H9 (cell line): Measurements from ENCODE around the gene TUBGCP6. TPM values are rescaled to one million over a fixed set of nuclear protein-coding genes. Genes with fewer than 3 reads are reported as not detected.
"Not testable (repeated sequence)": the region's sequence is repeated elsewhere in the genome, so short reads cannot be mapped to it uniquely, and the experiment has no call there.

Experiments
- DNase-seq: peaks from one replicate; pipeline ENCODE4 v3.0.0-alpha.2; 2017
- H2AFZ ChIP-seq: one replicate; pipeline ENCODE4 v1.6.1; 2013; ENCODE audit warnings: mild to moderate bottlenecking, low read length, control low read depth, moderate library complexity
- H2AK5ac ChIP-seq: 2 replicates; pipeline ENCODE4 v1.6.1; 2013; ENCODE audit warnings: low read length, control low read depth, mixed read lengths; ENCODE audit not compliant: insufficient read length
- H2BK120ac ChIP-seq: one replicate; pipeline ENCODE4 v1.6.1; 2013; ENCODE audit warnings: low read depth, mild to moderate bottlenecking, low read length, control low read depth, inconsistent platforms; ENCODE audit not compliant: poor library complexity, severe bottlenecking
- H2BK12ac ChIP-seq: 2 replicates; pipeline ENCODE4 v1.6.1; 2013; ENCODE audit warnings: low read length, control low read depth, mixed read lengths, low read depth; ENCODE audit not compliant: insufficient read length
- H2BK15ac ChIP-seq: 2 replicates; pipeline ENCODE4 v1.6.1; 2013; ENCODE audit warnings: low read depth, low read length, control low read depth
- H2BK20ac ChIP-seq: one replicate; pipeline ENCODE4 v1.6.1; 2013; ENCODE audit warnings: low read depth, mild to moderate bottlenecking, low read length, control low read depth, inconsistent platforms; ENCODE audit not compliant: poor library complexity, severe bottlenecking
- H2BK5ac ChIP-seq: 2 replicates; pipeline ENCODE4 v1.6.1; 2013; ENCODE audit warnings: low read length, control low read depth, mixed read lengths; ENCODE audit not compliant: insufficient read length
- H3K14ac ChIP-seq: 2 replicates; pipeline ENCODE4 v1.6.1; 2013; ENCODE audit warnings: low read length, control low read depth; ENCODE audit not compliant: insufficient read depth
- H3K18ac ChIP-seq: 2 replicates; pipeline ENCODE4 v1.6.1; 2013; ENCODE audit warnings: low read depth, mild to moderate bottlenecking, mixed read lengths, low read length, control low read depth; ENCODE audit not compliant: insufficient read length
- H3K23ac ChIP-seq: 2 replicates; pipeline ENCODE4 v1.6.1; 2013; ENCODE audit warnings: low read length, control low read depth, mixed read lengths, low read depth; ENCODE audit not compliant: insufficient read length
- H3K23me2 ChIP-seq: 2 replicates; pipeline ENCODE4 v1.6.1; 2013; ENCODE audit warnings: low read depth, mild to moderate bottlenecking, mixed read lengths, low read length, control low read depth; ENCODE audit not compliant: insufficient read length, poor library complexity, severe bottlenecking
- H3K27ac ChIP-seq: 2 replicates; pipeline ENCODE4 v1.5.1; 2013; ENCODE audit warnings: low read length, control low read depth, mixed read lengths, low read depth; ENCODE audit not compliant: insufficient read length
- H3K27me3 ChIP-seq: 2 replicates; pipeline ENCODE4 v1.6.1; 2013; ENCODE audit warnings: low read length, control low read depth, inconsistent platforms; ENCODE audit not compliant: insufficient read depth
- H3K4ac ChIP-seq: 2 replicates; pipeline ENCODE4 v1.6.1; 2013; ENCODE audit warnings: low read depth, mild to moderate bottlenecking, control low read depth, inconsistent platforms, low read length, moderate library complexity
- H3K4me1 ChIP-seq: 2 replicates; pipeline ENCODE4 v1.6.1; 2013; ENCODE audit warnings: low read length, control low read depth, inconsistent platforms; ENCODE audit not compliant: insufficient read depth
- H3K4me2 ChIP-seq: 2 replicates; pipeline ENCODE4 v1.6.1; 2013; ENCODE audit warnings: low read length, control low read depth, mixed read lengths; ENCODE audit not compliant: insufficient read length, insufficient read depth
- H3K56ac ChIP-seq: 2 replicates; pipeline ENCODE4 v1.6.1; 2013; ENCODE audit warnings: low read depth, mild to moderate bottlenecking, mixed read lengths, low read length, control low read depth; ENCODE audit not compliant: insufficient read length
- H3K79me1 ChIP-seq: 2 replicates; pipeline ENCODE4 v1.6.1; 2013; ENCODE audit warnings: low read depth, mild to moderate bottlenecking, moderate library complexity, low read length, control low read depth, inconsistent platforms; ENCODE audit not compliant: insufficient read depth, poor library complexity, severe bottlenecking
- H3K79me2 ChIP-seq: 2 replicates; pipeline ENCODE4 v1.6.1; 2013; ENCODE audit warnings: low read length, control low read depth, inconsistent platforms; ENCODE audit not compliant: insufficient read depth
- H3K9ac ChIP-seq: 2 replicates; pipeline ENCODE4 v1.6.1; 2013; ENCODE audit warnings: low read length, control low read depth, mixed read lengths; ENCODE audit not compliant: insufficient read length; ENCODE audit errors: extremely low read depth
- H3K9me3 ChIP-seq: one replicate; pipeline ENCODE4 v1.6.1; 2013; ENCODE audit warnings: low read depth, low read length, inconsistent platforms; ENCODE audit not compliant: control insufficient read depth
- H3T11ph ChIP-seq: one replicate; pipeline ENCODE4 v1.6.1; 2013; ENCODE audit warnings: mild to moderate bottlenecking, low read length, control low read depth, inconsistent platforms
- H4K20me1 ChIP-seq: one replicate; pipeline ENCODE4 v1.6.1; 2013; ENCODE audit not compliant: control insufficient read depth, insufficient read length, insufficient read depth
- H4K5ac ChIP-seq: 2 replicates; pipeline ENCODE4 v1.6.1; 2013; ENCODE audit warnings: low read depth, mild to moderate bottlenecking, mixed read lengths, low read length, control low read depth; ENCODE audit not compliant: insufficient read length
- H4K8ac ChIP-seq: replicated peaks from 2 replicates; pipeline ENCODE4 v1.6.1; 2013; ENCODE audit warnings: low read length, control low read depth, mixed read lengths, low read depth; ENCODE audit not compliant: insufficient read length
- H4K91ac ChIP-seq: 2 replicates; pipeline ENCODE4 v1.6.1; 2013; ENCODE audit warnings: low read depth, mild to moderate bottlenecking, moderate library complexity, mixed read lengths, low read length, control low read depth; ENCODE audit not compliant: insufficient read length
- H3K27ac Mint-ChIP-seq, 3 experiments: 2 replicates in 2 of 3; 3 replicates in 1 of 3; pipeline ENCODE4 v1.8.0; 2020 to 2021; ENCODE audit warnings: mixed read lengths in 3 of 3, mild to moderate bottlenecking in 1 of 3, moderate library complexity in 1 of 3
- H3K27me3 Mint-ChIP-seq: 2 replicates; pipeline ENCODE4 v1.8.0; 2021; ENCODE audit warnings: low read depth, mild to moderate bottlenecking, moderate library complexity, mixed read lengths
- H3K36me3 Mint-ChIP-seq, 3 experiments: 2 replicates in 2 of 3; 3 replicates in 1 of 3; pipeline ENCODE4 v1.8.0; 2020 to 2021; ENCODE audit warnings: low read depth in 3 of 3, mixed read lengths in 3 of 3; ENCODE audit not compliant: insufficient read depth in 1 of 3
- H3K4me1 Mint-ChIP-seq, 2 experiments: 2 replicates each; pipeline ENCODE4 v1.8.0; 2020; ENCODE audit warnings: mixed read lengths in 2 of 2
- H3K4me3 Mint-ChIP-seq, 2 experiments: 2 replicates in 1 of 2; 3 replicates in 1 of 2; pipeline ENCODE4 v1.8.0; 2020 to 2021; ENCODE audit warnings: mild to moderate bottlenecking in 2 of 2, mixed read lengths in 2 of 2, moderate library complexity in 1 of 2
- H3K9me3 Mint-ChIP-seq, 2 experiments: 2 replicates in 1 of 2; 3 replicates in 1 of 2; pipeline ENCODE4 v1.8.0; 2020; ENCODE audit warnings: mild to moderate bottlenecking in 2 of 2, mixed read lengths in 2 of 2, moderate library complexity in 1 of 2
- WGBS: extraction: QIAGEN DNeasy Blood & Tissue Kit; methylation state at CpG from one replicate; pipeline ENCODE4 v1.1.7; 2013; ENCODE audit warnings: missing lambda C conversion rate, low lambda C conversion rate, mixed read lengths; ENCODE audit not compliant: insufficient read length; ENCODE audit errors: extremely low coverage; 5-methylcytosine and 5-hydroxymethylcytosine counted together
- total RNA-seq: library from RNA; stranded (reverse); gene quantifications from 2 replicates; pipeline ENCODE4 v1.2.1, GENCODE V29; 2021
- TF ChIP-seq, protein P1 (sequence below): fragments of 200-600 bp; sonication (generic); conservative IDR thresholded peaks from 3 replicates; pipeline ENCODE4 v1.8.0; 2021; ENCODE audit warnings: antibody characterized with exemption, mild to moderate bottlenecking

Gene TUBGCP6
- total RNA-seq, 1 experiment from 2014 or later: 29.0 TPM

DNA sequence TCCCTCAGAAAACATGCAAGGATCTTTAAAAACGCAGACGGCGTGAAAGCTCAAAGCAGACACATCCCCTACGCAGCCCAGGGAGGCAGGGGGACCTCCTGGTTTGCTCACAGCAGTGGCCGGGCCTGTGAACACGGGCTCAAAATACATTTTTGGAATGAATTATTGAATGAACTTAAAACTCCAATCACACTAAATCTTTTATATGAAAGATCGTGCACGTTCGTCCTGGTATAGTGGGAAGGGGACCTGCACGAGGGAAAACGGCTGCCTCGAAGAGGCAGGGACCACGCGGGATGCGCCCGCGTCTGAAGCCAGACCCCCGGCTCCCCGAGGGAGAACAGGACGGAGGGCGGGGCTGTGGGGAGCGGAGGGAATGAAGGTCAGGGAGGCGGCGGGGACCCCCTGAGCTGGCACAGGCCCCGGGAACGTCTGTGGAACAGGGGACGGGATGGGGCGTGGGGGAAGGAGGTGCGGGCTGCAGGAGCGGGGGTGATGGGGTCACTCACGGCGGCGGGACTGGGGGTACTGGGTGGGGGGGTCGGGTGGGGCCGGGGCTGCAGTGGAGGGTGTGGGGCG is 75.6 kb downstream of the TUBGCP6 start:
- Histone ChIP-seq H4K91ac (no peak overlapping the region), H3K18ac (no peak overlapping the region), H3K56ac (no peak overlapping the region), H2BK5ac (no peak overlapping the region), H2BK15ac (no peak overlapping the region), H2BK20ac (no peak overlapping the region), H3K4ac (no peak overlapping the region), H4K20me1 (no peaks in the 10 kb centered on the region), H3K4me2 (peak overlapping the region; percentile 11), H3T11ph (no peak overlapping the region), H3K23ac (no peak overlapping the region), H3K4me1 (no peaks in the 10 kb centered on the region), H2AK5ac (no peak overlapping the region), H3K79me1 (no peaks in the 10 kb centered on the region), H3K23me2 (peaks cover 5% of the 10 kb centered on the region), H2BK12ac (no peak overlapping the region), H3K9ac (no peak overlapping the region), H3K27me3 (peaks cover 3% of the 10 kb centered on the region; the same call in 1 of the 2 replicates), H2AFZ (no peak overlapping the region), H3K9me3 (no peaks in the 10 kb centered on the region), H3K79me2 (no peaks in the 10 kb centered on the region), H3K27ac (no peak overlapping the region), H4K8ac (no peak overlapping the region), H3K14ac (no peak overlapping the region), H2BK120ac (no peak overlapping the region), H4K5ac (no peak overlapping the region)
- TF ChIP-seq, protein P1, sequence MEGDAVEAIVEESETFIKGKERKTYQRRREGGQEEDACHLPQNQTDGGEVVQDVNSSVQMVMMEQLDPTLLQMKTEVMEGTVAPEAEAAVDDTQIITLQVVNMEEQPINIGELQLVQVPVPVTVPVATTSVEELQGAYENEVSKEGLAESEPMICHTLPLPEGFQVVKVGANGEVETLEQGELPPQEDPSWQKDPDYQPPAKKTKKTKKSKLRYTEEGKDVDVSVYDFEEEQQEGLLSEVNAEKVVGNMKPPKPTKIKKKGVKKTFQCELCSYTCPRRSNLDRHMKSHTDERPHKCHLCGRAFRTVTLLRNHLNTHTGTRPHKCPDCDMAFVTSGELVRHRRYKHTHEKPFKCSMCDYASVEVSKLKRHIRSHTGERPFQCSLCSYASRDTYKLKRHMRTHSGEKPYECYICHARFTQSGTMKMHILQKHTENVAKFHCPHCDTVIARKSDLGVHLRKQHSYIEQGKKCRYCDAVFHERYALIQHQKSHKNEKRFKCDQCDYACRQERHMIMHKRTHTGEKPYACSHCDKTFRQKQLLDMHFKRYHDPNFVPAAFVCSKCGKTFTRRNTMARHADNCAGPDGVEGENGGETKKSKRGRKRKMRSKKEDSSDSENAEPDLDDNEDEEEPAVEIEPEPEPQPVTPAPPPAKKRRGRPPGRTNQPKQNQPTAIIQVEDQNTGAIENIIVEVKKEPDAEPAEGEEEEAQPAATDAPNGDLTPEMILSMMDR: no peak
- WGBS: no CpG with 5 or more reads among the region's 36 CpGs
- H3K9me3 Mint-ChIP-seq: no peaks in the 10 kb centered on the region; a peak in 1 of 5 replicates
- H3K4me3 Mint-ChIP-seq: peak overlapping the region; percentile 55 to 80
- H3K4me1 Mint-ChIP-seq: peaks cover 4 to 10% of the 10 kb centered on the region in 2 experiments
- no peak overlapping the region for H3K27ac Mint-ChIP-seq
- H3K27me3 Mint-ChIP-seq: peaks cover 49% of the 10 kb centered on the region
- DNase-seq: no peak
- H3K36me3 Mint-ChIP-seq: peaks cover 0 to 2% (median 0%) of the 10 kb centered on the region in 3 experiments; a peak in 2 of 7 replicates

- H4K20me1 ChIP-seq, H2AFZ ChIP-seq, H3K79me1 ChIP-seq, H3K79me2 ChIP-seq, H4K91ac ChIP-seq, H3K23me2 ChIP-seq, H4K5ac ChIP-seq, H2BK20ac ChIP-seq, H2BK120ac ChIP-seq, H3T11ph ChIP-seq, H3K9ac ChIP-seq, H3K27ac ChIP-seq, H3K56ac ChIP-seq, H3K23ac ChIP-seq, H2BK12ac ChIP-seq, H2AK5ac ChIP-seq, H3K36me3 Mint-ChIP-seq, H3K4me1 ChIP-seq, H3K27ac Mint-ChIP-seq, H2BK5ac ChIP-seq, H3K18ac ChIP-seq, H3K14ac ChIP-seq, H2BK15ac ChIP-seq, H3K4me2 ChIP-seq, H3K9me3 ChIP-seq, H4K8ac ChIP-seq, H3K9me3 Mint-ChIP-seq, H3K27me3 ChIP-seq, DNase-seq, H3K4me1 Mint-ChIP-seq, H3K4ac ChIP-seq: not testable (repeated sequence)
- H3K27me3 Mint-ChIP-seq: peaks cover 49% of the 10 kb centered on the region
- peak overlapping the region; percentile 55 to 80 for H3K4me3 Mint-ChIP-seq
- WGBS: no CpG with 5 or more reads among the region's 5 CpGs
Measured at GRCh38 chr22:50168490-50169180, 76.2 kb downstream of the TUBGCP6 start.
